ENCODE results near the gene PUM1.

Gene PUM1

GRCh38 chr1:30929135-30929889 is 136.2 kb downstream of the PUM1 start:
- no peak overlapping the region for H3K4me3 ChIP-seq (ENCODE audit: low read depth, low read length)
- TF ChIP-seq CTCF (IDR thresholded peaks at IDR 0.05; ENCODE audit: low read depth, low read length), result peak; percentile 66

GRCh38 chr1:30928789-30929134 is 136.8 kb downstream of the PUM1 start:
- H3K4me3 ChIP-seq (ENCODE audit: low read depth, low read length), result no peak overlapping the region
- no peak for TF ChIP-seq CTCF (IDR thresholded peaks at IDR 0.05; ENCODE audit: low read depth, low read length)

- H3K4me3 ChIP-seq (ENCODE audit: low read depth, low read length), result no peak overlapping the region
- no peak for TF ChIP-seq CTCF (IDR thresholded peaks at IDR 0.05; ENCODE audit: low read depth, low read length)
These were observed 137.3 kb downstream of the PUM1 start for GRCh38 chr1:30928171-30928570.

- no peak overlapping the region for H3K4me3 ChIP-seq (ENCODE audit: low read depth, low read length)
- no peak for TF ChIP-seq CTCF (IDR thresholded peaks at IDR 0.05; ENCODE audit: low read depth, low read length)
These were observed 138.1 kb downstream of the PUM1 start for GRCh38 chr1:30927448-30927847.

- no peak for TF ChIP-seq CTCF (IDR thresholded peaks at IDR 0.05; ENCODE audit: low read depth, low read length)
These were observed 141.9 kb downstream of the PUM1 start for GRCh38 chr1:30923597-30923996.

GRCh38 chr1:30920827-30921226 is 144.7 kb downstream of the PUM1 start:
- H3K4me3 ChIP-seq (ENCODE audit: low read depth, low read length), result no peak overlapping the region
- no peak for TF ChIP-seq CTCF (IDR thresholded peaks at IDR 0.05; ENCODE audit: low read depth, low read length)

More at GRCh38 chr1:30923597-30923996, 141.9 kb downstream of the PUM1 start:
- H3K4me3 ChIP-seq (ENCODE audit: low read depth, low read length), result no peak overlapping the region

- TF ChIP-seq CTCF (IDR thresholded peaks at IDR 0.05; ENCODE audit: low read depth, low read length), result no peak
- no peak overlapping the region for H3K4me3 ChIP-seq (ENCODE audit: low read depth, low read length)
These were observed 146.3 kb downstream of the PUM1 start for GRCh38 chr1:30919025-30919881.

Data from WI38 (cell line).